ENCODE data around the gene SNX32. TPM values are rescaled to one million over a fixed set of nuclear protein-coding genes. Genes with fewer than 3 reads are reported as not detected.

The SNX32 gene
- total and polyA plus RNA-seq, 9 of the 15 experiments (the other 6 are each of a cell fraction or from before 2014, with no cell fraction given), result 0.03 TPM; not detected in 7

DNA sequence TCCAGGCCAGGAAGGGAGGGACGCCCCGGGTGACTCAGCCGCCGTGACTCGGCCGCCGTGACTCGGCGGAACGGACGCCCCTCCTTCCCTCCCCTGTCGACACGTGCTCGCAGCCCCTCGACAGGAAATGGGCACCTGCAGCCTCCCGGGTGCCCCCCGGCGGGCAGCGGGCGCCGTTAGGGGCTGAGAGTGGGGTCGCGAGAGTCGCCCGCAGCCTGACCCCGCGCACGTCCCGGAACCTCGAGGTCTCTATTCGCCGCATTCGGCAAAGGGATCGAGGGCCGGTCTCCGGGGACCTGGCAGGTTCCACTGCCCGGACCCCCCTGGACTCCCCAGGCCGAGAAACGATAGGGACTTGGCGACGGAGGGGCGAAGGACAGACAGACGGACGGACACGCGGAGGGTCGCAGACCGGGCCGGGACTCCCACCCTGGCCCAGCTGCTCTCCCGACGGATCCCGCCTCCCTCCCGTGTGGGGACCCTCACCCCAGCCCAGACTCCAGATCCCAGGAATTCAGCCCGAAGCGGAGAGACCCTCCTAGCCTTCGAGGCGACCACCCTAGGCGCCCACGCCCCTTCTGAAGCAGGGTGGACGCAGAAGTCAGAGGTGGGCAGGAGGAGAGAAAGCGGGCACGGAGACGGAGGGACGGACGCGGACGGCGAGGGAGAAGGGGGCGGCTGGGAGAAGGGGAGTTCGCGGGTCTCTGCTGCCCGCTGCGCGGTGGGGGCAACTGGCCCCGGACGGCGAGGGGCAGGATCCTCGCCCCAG is 65.8 kb downstream of the SNX32 start (continued):
- TF ChIP-seq, protein P1, sequence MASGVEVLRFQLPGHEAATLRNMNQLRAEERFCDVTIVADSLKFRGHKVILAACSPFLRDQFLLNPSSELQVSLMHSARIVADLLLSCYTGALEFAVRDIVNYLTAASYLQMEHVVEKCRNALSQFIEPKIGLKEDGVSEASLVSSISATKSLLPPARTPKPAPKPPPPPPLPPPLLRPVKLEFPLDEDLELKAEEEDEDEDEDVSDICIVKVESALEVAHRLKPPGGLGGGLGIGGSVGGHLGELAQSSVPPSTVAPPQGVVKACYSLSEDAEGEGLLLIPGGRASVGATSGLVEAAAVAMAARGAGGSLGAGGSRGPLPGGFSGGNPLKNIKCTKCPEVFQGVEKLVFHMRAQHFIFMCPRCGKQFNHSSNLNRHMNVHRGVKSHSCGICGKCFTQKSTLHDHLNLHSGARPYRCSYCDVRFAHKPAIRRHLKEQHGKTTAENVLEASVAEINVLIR (CRISPR knock-in tag; IDR thresholded peaks at IDR 0.05), result no peak
- TF ChIP-seq CEBPG (CRISPR knock-in tag; IDR thresholded peaks at IDR 0.05) (no peak), CEBPG (tag; conservative IDR thresholded peaks at IDR 0.05 in 1 of 2, IDR thresholded peaks at IDR 0.05 in 1 of 2) (no peak), NELFE (IDR thresholded peaks at IDR 0.05; ENCODE audit: insufficient read depth, insufficient read length) (no peak), FOXP1 (CRISPR knock-in tag; IDR thresholded peaks at IDR 0.05) (peak; percentile 89), SNIP1 (IDR thresholded peaks at IDR 0.05; ENCODE audit: low read depth) (no peak), TARDBP (IDR thresholded peaks at IDR 0.05) (0 out of 2 replicates have a peak, but pooled peaks have one; percentile 35), ZEB2 (IDR thresholded peaks at IDR 0.05) (no peak)
- TF ChIP-seq, protein P2, sequence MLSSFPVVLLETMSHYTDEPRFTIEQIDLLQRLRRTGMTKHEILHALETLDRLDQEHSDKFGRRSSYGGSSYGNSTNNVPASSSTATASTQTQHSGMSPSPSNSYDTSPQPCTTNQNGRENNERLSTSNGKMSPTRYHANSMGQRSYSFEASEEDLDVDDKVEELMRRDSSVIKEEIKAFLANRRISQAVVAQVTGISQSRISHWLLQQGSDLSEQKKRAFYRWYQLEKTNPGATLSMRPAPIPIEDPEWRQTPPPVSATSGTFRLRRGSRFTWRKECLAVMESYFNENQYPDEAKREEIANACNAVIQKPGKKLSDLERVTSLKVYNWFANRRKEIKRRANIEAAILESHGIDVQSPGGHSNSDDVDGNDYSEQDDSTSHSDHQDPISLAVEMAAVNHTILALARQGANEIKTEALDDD (IDR thresholded peaks at IDR 0.05), result no peak
- TF ChIP-seq, protein P3, sequence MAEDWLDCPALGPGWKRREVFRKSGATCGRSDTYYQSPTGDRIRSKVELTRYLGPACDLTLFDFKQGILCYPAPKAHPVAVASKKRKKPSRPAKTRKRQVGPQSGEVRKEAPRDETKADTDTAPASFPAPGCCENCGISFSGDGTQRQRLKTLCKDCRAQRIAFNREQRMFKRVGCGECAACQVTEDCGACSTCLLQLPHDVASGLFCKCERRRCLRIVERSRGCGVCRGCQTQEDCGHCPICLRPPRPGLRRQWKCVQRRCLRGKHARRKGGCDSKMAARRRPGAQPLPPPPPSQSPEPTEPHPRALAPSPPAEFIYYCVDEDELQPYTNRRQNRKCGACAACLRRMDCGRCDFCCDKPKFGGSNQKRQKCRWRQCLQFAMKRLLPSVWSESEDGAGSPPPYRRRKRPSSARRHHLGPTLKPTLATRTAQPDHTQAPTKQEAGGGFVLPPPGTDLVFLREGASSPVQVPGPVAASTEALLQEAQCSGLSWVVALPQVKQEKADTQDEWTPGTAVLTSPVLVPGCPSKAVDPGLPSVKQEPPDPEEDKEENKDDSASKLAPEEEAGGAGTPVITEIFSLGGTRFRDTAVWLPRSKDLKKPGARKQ (CRISPR knock-in tag; IDR thresholded peaks at IDR 0.05), result no peak
- TF ChIP-seq, protein P4, sequence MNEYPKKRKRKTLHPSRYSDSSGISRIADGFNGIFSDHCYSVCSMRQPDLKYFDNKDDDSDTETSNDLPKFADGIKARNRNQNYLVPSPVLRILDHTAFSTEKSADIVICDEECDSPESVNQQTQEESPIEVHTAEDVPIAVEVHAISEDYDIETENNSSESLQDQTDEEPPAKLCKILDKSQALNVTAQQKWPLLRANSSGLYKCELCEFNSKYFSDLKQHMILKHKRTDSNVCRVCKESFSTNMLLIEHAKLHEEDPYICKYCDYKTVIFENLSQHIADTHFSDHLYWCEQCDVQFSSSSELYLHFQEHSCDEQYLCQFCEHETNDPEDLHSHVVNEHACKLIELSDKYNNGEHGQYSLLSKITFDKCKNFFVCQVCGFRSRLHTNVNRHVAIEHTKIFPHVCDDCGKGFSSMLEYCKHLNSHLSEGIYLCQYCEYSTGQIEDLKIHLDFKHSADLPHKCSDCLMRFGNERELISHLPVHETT (CRISPR knock-in tag; conservative IDR thresholded peaks at IDR 0.05 in 1 of 2, IDR thresholded peaks at IDR 0.05 in 1 of 2), result peak in 1 of 2 experiments; percentile 90; a peak in 2 of 4 replicates
- TF ChIP-seq, protein P5, sequence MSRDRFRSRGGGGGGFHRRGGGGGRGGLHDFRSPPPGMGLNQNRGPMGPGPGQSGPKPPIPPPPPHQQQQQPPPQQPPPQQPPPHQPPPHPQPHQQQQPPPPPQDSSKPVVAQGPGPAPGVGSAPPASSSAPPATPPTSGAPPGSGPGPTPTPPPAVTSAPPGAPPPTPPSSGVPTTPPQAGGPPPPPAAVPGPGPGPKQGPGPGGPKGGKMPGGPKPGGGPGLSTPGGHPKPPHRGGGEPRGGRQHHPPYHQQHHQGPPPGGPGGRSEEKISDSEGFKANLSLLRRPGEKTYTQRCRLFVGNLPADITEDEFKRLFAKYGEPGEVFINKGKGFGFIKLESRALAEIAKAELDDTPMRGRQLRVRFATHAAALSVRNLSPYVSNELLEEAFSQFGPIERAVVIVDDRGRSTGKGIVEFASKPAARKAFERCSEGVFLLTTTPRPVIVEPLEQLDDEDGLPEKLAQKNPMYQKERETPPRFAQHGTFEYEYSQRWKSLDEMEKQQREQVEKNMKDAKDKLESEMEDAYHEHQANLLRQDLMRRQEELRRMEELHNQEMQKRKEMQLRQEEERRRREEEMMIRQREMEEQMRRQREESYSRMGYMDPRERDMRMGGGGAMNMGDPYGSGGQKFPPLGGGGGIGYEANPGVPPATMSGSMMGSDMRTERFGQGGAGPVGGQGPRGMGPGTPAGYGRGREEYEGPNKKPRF (IDR thresholded peaks at IDR 0.05; ENCODE audit: low read depth, low read length), result no peak; the same call in none of the 2 replicates
- TF ChIP-seq, protein P6, sequence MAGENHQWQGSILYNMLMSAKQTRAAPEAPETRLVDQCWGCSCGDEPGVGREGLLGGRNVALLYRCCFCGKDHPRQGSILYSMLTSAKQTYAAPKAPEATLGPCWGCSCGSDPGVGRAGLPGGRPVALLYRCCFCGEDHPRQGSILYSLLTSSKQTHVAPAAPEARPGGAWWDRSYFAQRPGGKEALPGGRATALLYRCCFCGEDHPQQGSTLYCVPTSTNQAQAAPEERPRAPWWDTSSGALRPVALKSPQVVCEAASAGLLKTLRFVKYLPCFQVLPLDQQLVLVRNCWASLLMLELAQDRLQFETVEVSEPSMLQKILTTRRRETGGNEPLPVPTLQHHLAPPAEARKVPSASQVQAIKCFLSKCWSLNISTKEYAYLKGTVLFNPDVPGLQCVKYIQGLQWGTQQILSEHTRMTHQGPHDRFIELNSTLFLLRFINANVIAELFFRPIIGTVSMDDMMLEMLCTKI (IDR thresholded peaks at IDR 0.05; ENCODE audit: partially characterized antibody), result no peak
- TF ChIP-seq, protein P7, sequence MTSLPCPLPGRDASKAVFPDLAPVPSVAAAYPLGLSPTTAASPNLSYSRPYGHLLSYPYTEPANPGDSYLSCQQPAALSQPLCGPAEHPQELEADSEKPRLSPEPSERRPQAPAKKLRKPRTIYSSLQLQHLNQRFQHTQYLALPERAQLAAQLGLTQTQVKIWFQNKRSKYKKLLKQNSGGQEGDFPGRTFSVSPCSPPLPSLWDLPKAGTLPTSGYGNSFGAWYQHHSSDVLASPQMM (CRISPR knock-in tag; IDR thresholded peaks at IDR 0.05), result no peak
- TF ChIP-seq, protein P8, sequence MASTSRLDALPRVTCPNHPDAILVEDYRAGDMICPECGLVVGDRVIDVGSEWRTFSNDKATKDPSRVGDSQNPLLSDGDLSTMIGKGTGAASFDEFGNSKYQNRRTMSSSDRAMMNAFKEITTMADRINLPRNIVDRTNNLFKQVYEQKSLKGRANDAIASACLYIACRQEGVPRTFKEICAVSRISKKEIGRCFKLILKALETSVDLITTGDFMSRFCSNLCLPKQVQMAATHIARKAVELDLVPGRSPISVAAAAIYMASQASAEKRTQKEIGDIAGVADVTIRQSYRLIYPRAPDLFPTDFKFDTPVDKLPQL (IDR thresholded peaks at IDR 0.05; ENCODE audit: extremely low read depth, insufficient read length), result no peak
